HG02973 (cell line): ENCODE data around the gene ARL4C.
A peak's percentile ranks its signal among the peaks of the same experiment; 100 is the strongest.

Experiments used
- ATAC-seq: cut with Tn5 transposase; IDR thresholded peaks from one replicate; pipeline ENCODE4 v1.9.1; 2021; ENCODE audit warnings: moderate library complexity; ENCODE audit not compliant: unreplicated experiment

Gene ARL4C

DNA sequence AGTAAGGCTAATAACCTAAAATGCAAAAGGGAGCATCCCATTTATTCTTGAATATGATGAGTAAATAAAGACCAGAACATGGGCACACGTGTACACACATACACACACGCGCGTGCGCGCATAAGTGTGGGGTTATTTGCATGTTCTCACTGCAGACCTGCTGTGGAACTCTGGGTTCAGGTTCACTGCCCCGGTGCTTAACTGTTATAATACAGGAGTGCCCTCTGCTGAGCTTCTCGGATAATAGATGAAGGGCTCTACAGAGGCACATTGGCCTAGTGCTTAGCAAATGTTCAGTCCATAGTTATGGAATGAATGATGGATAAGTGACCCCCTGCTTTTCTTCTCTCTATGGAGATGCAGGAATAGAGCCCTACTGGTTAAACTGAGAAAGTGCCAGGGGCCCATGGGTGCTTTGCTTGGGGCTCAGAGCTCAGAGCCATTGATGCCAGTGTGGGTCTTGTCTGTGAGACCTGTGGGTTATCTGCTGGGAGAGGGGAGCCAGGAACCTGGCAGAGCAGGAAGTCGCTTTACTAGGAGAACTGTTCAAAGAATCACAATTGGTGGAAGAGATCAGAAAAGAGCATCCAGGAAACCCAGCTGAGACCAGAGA is 3.6 kb upstream of the ARL4C start:
- ATAC-seq = peak; percentile 54

DNA sequence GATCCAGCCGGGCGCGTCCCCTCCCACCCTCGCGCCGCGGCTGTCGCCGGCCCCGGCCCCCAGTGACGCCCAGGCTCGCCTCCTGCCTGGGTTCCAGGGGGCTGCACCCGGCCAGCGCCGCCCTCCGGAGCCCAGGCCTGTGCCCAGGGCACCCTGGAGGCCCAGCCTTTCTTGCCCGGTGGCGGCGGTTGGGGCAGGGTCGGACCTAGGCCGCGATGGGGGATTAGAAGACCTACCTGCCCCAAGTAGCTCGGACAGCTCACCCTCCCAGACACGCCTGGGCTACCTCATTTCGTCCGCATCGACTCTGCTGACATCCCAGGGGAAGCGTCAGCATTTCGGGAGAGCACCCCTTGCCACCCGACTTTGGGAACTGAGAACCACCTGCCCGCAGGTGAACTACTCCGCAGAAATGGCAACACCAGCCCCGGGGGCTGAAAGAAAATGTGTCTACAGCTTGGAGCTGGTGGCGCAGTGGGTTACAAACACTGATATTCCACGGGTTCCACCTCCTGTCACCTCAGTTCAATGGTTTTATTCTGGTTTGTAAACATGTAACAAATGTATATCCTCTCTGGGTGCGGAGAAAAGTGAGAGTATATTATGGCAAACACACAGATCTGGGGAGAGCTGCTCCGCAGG is 834 bp upstream of the ARL4C start:
- ATAC-seq = no peak

DNA sequence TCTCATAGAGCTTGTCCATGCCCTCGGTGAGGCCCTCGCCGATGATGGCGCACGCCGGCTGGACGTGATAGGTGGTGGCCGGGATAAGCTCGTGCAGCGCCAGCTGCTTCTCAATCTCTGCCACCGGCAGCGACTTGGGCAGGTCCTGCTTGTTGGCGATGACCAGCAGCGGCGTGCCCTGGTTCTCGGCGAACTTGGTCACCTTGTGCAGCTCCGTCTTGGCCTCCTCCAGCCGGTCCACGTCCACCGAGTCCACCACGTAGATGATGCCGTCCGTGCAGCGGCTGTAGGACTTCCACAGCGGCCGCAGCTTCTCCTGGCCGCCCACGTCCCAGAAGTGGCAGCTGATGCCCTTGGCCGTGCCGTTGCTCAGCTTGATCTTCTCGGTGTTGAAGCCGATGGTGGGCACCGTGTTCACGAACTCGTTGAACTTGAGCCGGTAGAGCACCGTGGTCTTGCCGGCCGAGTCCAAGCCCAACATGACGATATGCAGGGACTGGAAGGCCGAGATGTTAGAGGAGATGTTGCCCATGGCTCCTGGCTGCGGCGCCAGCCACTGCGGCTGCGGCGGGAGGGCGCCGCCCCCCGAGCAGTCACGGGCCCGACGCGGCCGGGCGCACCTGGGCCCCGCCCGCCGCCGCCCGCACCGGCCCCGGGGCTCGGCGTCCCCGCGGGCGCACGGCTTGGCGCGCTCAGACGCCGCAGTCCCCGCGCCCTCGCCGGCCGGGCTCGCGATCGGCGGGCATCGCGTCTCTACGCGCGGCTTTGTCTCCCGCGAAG is 636 bp downstream of the ARL4C start:
- peak; percentile 34 for ATAC-seq

- ATAC-seq = no peak
Observed at GRCh38 chr2:234495251-234496054, 1.4 kb downstream of the ARL4C start.

GRCh38 chr2:234494361-234495250 is 2.3 kb downstream of the ARL4C start:
- no peak for ATAC-seq

- ATAC-seq = no peak
Observed at GRCh38 chr2:234493796-234494195, 3.1 kb downstream of the ARL4C start.

GRCh38 chr2:234492717-234493485 is 4.0 kb downstream of the ARL4C start:
- no peak for ATAC-seq

GRCh38 chr2:234491897-234492296 is 5.0 kb downstream of the ARL4C start:
- ATAC-seq = no peak

GRCh38 chr2:234491281-234491680 is 5.6 kb downstream of the ARL4C start:
- no peak for ATAC-seq

DNA sequence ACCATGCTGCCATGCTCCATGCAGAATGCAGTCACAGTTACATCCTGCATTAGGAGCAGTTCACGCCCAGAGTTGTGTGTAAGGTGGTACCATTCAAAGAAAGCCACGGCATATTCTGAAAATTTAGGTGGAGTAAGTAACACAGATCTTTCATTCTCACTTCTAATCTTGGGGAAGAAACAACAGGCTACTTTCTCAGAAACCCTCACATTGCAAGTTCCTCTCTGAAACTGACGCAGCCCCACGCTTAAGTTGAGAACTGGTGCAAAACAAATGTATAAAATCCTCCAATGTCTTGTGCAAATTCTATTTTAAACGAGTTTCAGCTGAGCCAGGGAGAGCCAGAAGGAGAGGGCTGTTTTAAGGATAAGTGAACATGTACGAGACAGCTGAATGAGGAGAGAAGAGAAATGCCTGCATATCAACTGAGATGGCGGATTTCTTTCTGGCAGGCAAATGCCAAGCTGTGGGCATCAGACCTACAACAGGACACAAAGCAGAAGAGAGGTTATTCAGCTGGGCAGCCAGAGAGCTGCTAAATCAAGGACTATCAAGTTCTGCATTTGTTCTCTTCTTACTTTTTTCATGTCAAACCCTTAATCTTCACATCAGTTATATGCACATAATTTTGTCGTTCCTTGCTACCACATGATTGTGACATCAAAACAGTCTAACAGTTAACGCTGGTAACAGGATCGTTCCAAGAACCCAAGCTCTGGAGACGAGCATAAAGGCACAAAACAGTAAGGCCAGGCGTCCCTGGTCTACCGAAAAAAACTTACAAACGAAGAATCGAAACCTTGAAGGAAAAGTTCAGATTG is 6.4 kb downstream of the ARL4C start:
- no peak for ATAC-seq

- peak; percentile 74 for ATAC-seq
Observed at GRCh38 chr2:234488913-234489451, 7.9 kb downstream of the ARL4C start.

DNA sequence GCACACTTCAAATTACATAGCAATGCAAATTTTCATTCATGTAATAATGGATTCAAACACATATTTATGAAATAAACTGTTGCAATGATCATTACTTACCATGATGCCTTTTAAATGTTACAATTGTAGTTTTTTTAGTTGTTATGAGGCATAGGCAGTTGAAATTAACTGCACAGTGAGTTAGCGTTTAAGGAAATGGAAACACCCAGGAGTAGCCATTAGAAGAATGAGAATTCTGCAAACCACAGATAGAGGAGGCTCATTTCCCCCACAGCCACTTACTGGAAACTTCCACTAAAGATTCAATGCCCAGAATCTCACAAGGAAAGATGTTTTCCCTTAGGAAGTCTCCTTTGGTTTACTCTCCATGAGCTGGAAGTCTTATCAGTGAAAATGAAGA is 8.4 kb downstream of the ARL4C start:
- ATAC-seq = no peak

- ATAC-seq = no peak
Observed at GRCh38 chr2:234487356-234487755, 9.5 kb downstream of the ARL4C start.

DNA sequence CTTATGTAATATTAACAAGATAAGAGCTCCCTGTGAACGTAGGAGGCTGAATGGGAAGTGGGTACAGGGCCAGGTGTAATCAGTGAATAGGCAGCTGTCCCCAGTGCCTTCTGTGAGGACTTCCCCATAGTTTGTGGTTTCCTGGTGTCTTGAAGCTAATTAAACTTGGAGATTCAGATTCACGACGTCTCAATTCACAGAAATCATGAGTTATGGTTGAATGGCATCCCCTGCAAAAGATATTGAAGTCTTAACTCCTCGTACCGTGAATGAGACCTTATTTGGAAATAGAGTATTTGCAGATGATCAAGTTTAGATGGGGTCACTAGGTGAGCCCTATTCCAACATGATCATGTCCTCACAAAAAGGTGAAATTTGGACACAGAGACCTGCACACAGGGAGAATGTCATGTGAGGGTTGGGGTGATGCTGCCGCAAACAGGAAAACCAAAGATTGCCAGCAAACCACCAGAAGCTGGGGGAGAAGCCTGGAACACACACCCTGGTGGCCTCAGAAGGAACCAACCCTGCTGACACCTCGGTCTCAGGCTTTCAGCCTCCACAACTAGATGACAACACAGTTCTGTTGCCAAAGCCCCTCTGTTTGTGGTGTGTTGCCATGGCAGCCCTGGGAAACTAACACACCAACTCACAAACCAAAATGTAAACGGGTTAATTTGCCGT is 13.2 kb downstream of the ARL4C start:
- ATAC-seq = peak; percentile 73

DNA sequence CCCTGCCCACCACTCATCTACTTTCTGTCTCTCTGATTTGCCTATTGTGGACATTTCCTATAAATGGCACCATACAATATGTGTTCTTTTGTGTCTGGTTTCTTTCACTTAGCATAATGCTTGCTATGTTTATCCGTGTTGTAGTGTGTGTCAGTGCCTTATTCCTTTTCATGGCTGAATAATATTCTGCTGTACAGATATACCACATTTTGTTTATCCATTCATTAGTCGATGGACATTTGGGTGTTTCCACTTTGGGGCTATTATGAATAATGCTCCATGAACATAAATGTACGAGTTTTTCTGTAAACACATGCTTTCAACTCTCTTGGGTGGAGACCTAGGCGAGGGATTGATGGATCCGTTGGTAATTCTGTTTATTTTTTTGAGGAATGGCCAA is 15.6 kb downstream of the ARL4C start:
- ATAC-seq = no peak

- no peak for ATAC-seq
Observed at GRCh38 chr2:234480337-234480736, 16.5 kb downstream of the ARL4C start.

DNA sequence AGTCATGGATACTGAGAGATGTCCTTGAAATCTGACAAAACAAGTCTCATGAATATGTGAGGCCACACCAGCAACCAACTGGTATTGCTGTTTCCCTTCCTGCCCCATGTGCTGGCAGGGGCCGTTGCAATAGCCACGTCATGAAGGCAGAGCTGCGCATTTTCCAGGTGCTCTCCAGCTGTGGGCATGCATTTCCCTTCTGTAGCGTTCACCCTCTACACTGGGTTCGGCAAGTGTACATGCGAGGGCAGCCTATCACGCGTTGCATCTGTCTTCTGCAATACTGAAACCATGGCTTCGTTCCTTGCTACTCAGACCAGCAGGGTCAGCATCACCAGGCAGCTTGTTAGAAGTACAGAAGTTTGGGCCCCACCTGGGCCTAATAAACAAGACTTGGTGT is 17.4 kb downstream of the ARL4C start:
- no peak for ATAC-seq
